Measurements from ENCODE around the gene RGS1. TPM values are rescaled to one million over a fixed set of nuclear protein-coding genes. Genes with fewer than 3 reads are reported as not detected.

Gene RGS1
- total and polyA plus RNA-seq, 8 donors, result 1.5 to 32.3 (median 4.5) TPM

DNA sequence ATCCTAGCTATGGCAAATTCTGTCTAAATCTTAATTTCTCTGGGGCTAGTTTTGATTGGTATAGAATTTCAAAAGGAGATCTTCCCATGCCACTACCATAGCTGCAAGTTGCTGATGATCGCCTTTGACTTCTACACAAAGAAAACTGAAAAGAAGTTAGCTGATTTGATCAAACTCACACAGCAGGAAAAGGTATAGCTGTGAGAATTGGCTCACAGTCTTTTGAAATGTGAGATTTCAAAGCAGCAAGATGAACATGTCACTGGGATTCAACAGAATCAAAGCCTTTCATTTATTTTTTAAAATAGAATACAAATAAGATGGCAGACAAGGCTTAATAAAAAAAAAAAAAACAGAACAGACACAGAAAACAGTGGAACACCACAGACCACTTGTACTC lies 7.5 kb upstream of the RGS1 start:
- H3K4me1 ChIP-seq, result no peaks in the 10 kb centered on the region
- TF ChIP-seq, protein P1, sequence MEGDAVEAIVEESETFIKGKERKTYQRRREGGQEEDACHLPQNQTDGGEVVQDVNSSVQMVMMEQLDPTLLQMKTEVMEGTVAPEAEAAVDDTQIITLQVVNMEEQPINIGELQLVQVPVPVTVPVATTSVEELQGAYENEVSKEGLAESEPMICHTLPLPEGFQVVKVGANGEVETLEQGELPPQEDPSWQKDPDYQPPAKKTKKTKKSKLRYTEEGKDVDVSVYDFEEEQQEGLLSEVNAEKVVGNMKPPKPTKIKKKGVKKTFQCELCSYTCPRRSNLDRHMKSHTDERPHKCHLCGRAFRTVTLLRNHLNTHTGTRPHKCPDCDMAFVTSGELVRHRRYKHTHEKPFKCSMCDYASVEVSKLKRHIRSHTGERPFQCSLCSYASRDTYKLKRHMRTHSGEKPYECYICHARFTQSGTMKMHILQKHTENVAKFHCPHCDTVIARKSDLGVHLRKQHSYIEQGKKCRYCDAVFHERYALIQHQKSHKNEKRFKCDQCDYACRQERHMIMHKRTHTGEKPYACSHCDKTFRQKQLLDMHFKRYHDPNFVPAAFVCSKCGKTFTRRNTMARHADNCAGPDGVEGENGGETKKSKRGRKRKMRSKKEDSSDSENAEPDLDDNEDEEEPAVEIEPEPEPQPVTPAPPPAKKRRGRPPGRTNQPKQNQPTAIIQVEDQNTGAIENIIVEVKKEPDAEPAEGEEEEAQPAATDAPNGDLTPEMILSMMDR (IDR thresholded peaks at IDR 0.05), result no peak
- H3K27me3 ChIP-seq, result no peaks in the 10 kb centered on the region
- no peaks in the 10 kb centered on the region for H3K36me3 ChIP-seq
- H3K4me3 ChIP-seq, result no peak overlapping the region
- H3K27ac ChIP-seq, result no peak overlapping the region
- no peak for DNase-seq
- no peak for ATAC-seq
- peaks cover 0 to 9% of the 10 kb centered on the region in 2 donors for H3K9me3 ChIP-seq
- intact Hi-C loops (cut with DNase I), result no loop called here

DNA sequence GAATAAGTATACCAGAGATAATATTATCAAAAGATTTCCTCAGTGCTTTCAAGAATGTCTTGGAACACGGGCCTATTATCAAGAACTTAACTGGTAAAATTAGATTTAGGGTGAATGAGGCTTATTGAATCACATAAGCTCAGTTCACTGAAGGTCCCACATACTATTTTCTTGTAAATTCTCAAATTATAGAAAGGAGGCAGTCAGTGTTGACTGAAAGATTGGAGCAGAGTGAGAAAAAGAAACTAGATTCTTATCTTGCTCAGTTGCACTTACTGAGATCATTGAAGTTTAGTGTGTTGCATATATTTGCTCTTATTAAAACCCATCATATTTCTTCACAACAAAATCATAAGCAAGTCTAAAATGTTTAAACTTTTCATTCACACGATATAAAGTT lies 3.9 kb upstream of the RGS1 start:
- DNase-seq (no peak), ATAC-seq (no peak)

DNA sequence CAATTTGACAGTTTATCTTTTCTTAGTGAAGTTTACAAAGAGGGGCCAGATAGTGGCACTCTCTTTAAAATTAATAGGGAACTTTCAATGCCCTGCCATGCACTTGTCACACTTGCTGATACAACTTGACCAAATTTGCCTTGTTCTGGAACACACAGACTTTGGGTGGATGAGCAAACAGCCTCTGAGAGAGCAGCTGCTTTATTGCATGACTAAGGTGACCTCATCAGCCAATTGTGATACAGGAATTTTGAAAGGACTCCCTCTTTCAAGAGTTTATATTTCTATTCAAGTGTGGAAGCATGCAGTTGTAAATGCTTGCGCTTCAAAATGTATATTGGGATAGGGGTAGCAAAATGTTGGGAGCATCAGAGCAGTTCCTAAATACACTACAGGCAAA lies 2.1 kb upstream of the RGS1 start:
- Histone ChIP-seq H3K4me1 (peaks cover 0 to 3% of the 10 kb centered on the region in 2 donors), H3K27ac (no peak overlapping the region)
- ATAC-seq, result peak; percentile 30

More for the DNA sequence above, 3.9 kb upstream of the RGS1 start:
- Histone ChIP-seq H3K36me3 (no peaks in the 10 kb centered on the region), H3K27ac (no peak overlapping the region), H3K9me3 (peaks cover 0 to 9% of the 10 kb centered on the region in 2 donors), H3K27me3 (no peaks in the 10 kb centered on the region), H3K4me3 (no peak overlapping the region), H3K4me1 (peaks cover 0 to 3% of the 10 kb centered on the region in 2 donors)
- TF ChIP-seq, protein P1 (IDR thresholded peaks at IDR 0.05), result no peak
- intact Hi-C loops (cut with DNase I), result no loop called here

DNA sequence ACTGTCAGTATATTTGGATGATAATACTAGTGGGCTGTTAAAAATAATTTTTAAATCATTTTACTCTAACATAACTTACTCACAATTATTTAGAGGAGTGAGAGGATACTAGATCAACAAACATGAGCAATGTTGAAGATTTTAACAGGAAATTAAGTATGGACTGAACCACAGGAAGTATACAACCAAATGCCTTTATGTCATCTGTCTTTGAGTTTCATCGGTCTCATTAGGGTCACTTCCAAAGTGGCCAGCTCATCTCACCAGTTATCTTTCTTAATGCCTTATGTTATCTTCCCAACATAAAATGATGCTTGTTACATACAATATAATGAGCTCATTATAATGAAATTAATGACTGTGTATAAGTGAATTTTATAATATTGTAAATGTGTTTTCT lies 1.5 kb upstream of the RGS1 start:
- Histone ChIP-seq H3K4me1 (peaks cover 0 to 3% of the 10 kb centered on the region in 2 donors), H3K36me3 (no peaks in the 10 kb centered on the region), H3K27ac (no peak overlapping the region), H3K9me3 (peaks cover 0 to 9% of the 10 kb centered on the region in 2 donors), H3K27me3 (no peaks in the 10 kb centered on the region), H3K4me3 (no peak overlapping the region)
- intact Hi-C loops (cut with DNase I), result no loop called here
- TF ChIP-seq, protein P1 (IDR thresholded peaks at IDR 0.05), result no peak
- DNase-seq (no peak), ATAC-seq (no peak)

More for the DNA sequence above, 2.1 kb upstream of the RGS1 start:
- TF ChIP-seq, protein P1 (IDR thresholded peaks at IDR 0.05), result no peak
- peaks cover 0 to 9% of the 10 kb centered on the region in 2 donors for H3K9me3 ChIP-seq
- DNase-seq, result no peak
- no peak overlapping the region for H3K4me3 ChIP-seq
- H3K27me3 ChIP-seq, result no peaks in the 10 kb centered on the region
- H3K36me3 ChIP-seq, result no peaks in the 10 kb centered on the region
- intact Hi-C loops (cut with DNase I), result no loop called here

DNA sequence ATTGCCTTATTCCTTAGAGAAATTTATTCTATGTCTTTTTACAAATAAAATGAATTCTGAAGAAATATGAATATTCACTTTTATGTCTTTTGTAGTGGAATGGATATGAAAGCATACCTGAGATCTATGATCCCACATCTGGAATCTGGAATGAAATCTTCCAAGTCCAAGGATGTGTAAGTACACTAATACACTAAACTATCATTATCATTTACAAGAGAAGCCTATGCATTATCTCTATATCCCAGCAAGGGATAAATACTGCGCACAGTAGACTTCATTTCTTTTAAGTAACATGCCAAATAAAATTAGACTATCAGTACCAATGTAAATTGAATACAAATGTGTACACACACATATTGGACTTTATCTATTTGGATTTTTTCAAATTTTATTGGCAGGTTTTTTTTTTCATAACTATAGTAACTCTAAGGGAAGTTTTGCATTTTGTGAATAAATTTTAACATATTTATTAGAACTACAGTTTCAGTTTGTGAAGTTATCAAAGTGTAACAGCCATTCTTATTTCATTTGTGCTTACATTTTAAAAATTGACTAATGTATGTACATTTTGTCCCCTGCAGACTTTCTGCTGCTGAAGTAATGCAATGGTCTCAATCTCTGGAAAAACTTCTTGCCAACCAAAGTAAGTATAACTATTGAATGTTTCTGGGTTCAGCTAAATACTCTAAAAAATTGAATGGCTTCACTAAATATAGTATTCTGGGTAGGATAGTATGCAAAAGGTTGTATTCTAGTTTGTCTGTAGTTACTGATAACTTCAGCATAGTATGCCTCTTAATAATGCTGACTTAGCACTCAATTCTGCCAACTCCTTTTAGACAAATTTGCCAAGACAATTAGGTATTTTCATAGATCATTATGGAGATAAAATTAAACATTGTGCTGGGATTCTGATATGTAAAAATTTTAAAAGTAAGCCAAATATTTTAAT lies 894 bp downstream of the RGS1 start:
- Histone ChIP-seq H3K27me3 (no peaks in the 10 kb centered on the region), H3K27ac (peak overlapping the region in 1 of 2 donors; percentile 39), H3K4me1 (peaks cover 3% of the 10 kb centered on the region in 2 donors), H3K36me3 (no peaks in the 10 kb centered on the region), H3K4me3 (peak overlapping the region in 1 of 2 donors; percentile 20), H3K9me3 (no peaks in the 10 kb centered on the region)
- intact Hi-C loops (cut with DNase I), result no loop called here
- no peak for ATAC-seq
- TF ChIP-seq, protein P1 (IDR thresholded peaks at IDR 0.05), result no peak
- DNase-seq, result no peak

Measured in left lung (tissue), 10 donors.